ENCODE data around the gene NUCB2.

DNA sequence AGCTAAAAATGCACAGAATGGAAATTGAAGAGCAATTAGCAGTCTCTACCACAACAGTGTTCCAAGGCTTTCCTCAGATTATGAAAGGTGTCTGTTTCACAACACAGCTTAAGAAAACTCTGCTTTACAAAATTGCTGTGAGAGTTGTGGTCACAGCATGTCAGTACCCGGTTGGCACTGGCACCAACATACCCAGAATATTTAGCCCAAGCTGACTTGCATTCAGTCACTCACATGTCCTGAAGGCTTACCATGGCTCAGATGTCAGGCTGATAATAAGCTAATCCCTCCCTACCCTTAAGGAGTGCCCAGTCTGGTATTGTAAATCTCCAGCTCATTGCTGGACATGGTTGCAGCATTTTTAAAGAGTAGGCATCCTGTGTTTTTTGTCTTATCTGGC is 90.0 kb downstream of the NUCB2 start:
- TF ChIP-seq CTCF (IDR thresholded peaks at IDR 0.05; ENCODE audit: insufficient read depth, low read length) = no peak
- no peak for TF ChIP-seq GABPA (IDR thresholded peaks at IDR 0.05; ENCODE audit: low read depth)
- no peak for TF ChIP-seq POLR2AphosphoS5 (IDR thresholded peaks at IDR 0.05; ENCODE audit: low read depth)
- no peak for TF ChIP-seq REST (IDR thresholded peaks at IDR 0.05; ENCODE audit: insufficient replicate concordance, low read depth)
- no peak for TF ChIP-seq SPI1 (IDR thresholded peaks at IDR 0.05; ENCODE audit: borderline replicate concordance, low read depth)
